ENCODE measurements around the gene RAX2. TPM values are rescaled to one million over a fixed set of nuclear protein-coding genes. Genes with fewer than 3 reads are reported as not detected.

Gene RAX2
- total RNA-seq, 1 experiment from 2014 or later: not detected

DNA sequence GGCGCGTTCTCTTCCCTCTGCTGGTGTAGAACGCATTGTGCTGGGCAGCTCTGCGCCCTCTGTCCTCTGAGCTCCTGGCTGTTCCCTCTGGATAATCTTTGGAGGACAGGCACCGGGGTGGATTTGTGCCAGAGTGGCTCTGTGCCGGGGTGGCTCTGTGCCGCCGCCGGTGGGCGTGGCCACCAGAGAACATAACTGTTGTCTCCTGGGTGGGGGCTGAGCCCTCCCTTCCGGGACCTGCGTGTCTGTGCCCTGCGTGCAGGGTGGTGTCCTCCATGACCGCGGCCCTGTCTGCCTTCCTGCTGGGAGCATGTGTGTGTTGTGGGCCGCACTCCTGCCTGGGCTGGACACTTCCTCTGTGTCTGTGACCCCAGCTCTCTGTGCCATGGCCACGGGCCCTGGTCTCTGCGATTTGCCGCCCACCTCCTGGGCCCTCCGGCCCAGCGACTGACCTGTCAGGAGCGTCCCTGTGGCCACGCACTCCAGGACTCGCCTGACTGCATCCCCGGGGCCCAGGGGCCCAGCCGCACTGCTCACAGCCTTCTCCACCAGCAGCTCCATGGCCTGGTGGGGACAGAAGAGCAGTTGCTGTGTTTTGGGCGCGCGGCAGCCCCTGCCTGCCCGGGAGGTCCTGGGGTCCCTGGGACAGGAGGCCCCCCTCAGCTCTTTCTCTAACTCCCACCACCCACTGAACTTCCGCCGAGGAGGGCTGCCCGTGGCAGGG, 36.6 kb upstream of the RAX2 start:
- Histone ChIP-seq H3K9me2 (ENCODE audit: insufficient read depth) (no peaks in the 10 kb centered on the region), H3K36me3 (ENCODE audit: control insufficient read depth in 1 of 2, insufficient read depth in 2 of 2, low read length in 2 of 2) (no peaks in the 10 kb centered on the region), H3K4me1 (ENCODE audit: control insufficient read depth in 1 of 2, insufficient read depth in 2 of 2, low read length in 2 of 2) (no peaks in the 10 kb centered on the region), H3K27ac (ENCODE audit: low read depth, low read length) (no peak overlapping the region; the same call in 1 of the 2 replicates), H3K4me2 (ENCODE audit: low read length) (no peak overlapping the region), H4K20me1 (ENCODE audit: insufficient read depth) (no peaks in the 10 kb centered on the region), H3K79me2 (ENCODE audit: insufficient read depth, low read length) (no peaks in the 10 kb centered on the region), H3K9me3 (ENCODE audit: control insufficient read depth in 1 of 2, insufficient read depth in 1 of 2, low read depth in 1 of 2, low read length in 2 of 2) (peaks cover 0 to 5% of the 10 kb centered on the region in 2 experiments; a peak in 2 of 4 replicates), H3K27me3 (ENCODE audit: insufficient read depth, low read length) (no peaks in the 10 kb centered on the region), H3K9ac (ENCODE audit: low read length) (no peak overlapping the region), H3K4me3 (replicated peaks in 1 of 2; ENCODE audit: low read depth in 1 of 2, low read length in 2 of 2) (no peak overlapping the region), H2AFZ (ENCODE audit: low read depth, low read length, poor library complexity, severe bottlenecking) (no peak overlapping the region)
- CTCF ChIA-PET: no interaction called here
- no TSS peak for BruUV-seq (replicated peaks)
- POLR2A ChIA-PET: no interaction called here
- ATAC-seq (no peak), DNase-seq (ENCODE audit: low read depth, low spot score) (no peak)
- RAD21 ChIA-PET (ENCODE audit: low non-redundant PET in 1 of 2, low total read pairs in 2 of 2, uncharacterized antibody in 2 of 2, unreplicated experiment in 2 of 2): no interaction called here
- intact Hi-C loops (cut with micrococcal nuclease): no loop called here
- no peak for TF ChIP-seq ZBTB33 (IDR thresholded peaks at IDR 0.05; ENCODE audit: extremely low read depth, insufficient replicate concordance, low read length)
- TF ChIP-seq, protein P1, sequence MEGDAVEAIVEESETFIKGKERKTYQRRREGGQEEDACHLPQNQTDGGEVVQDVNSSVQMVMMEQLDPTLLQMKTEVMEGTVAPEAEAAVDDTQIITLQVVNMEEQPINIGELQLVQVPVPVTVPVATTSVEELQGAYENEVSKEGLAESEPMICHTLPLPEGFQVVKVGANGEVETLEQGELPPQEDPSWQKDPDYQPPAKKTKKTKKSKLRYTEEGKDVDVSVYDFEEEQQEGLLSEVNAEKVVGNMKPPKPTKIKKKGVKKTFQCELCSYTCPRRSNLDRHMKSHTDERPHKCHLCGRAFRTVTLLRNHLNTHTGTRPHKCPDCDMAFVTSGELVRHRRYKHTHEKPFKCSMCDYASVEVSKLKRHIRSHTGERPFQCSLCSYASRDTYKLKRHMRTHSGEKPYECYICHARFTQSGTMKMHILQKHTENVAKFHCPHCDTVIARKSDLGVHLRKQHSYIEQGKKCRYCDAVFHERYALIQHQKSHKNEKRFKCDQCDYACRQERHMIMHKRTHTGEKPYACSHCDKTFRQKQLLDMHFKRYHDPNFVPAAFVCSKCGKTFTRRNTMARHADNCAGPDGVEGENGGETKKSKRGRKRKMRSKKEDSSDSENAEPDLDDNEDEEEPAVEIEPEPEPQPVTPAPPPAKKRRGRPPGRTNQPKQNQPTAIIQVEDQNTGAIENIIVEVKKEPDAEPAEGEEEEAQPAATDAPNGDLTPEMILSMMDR (IDR thresholded peaks at IDR 0.05 in 2 of 3, conservative IDR thresholded peaks at IDR 0.05 in 1 of 3; ENCODE audit: borderline replicate concordance in 1 of 3, insufficient read depth in 1 of 3, low read depth in 2 of 3, low read length in 2 of 3): no peak
- TF ChIP-seq FOSL1 (IDR thresholded peaks at IDR 0.05; ENCODE audit: low read depth): no peak
- TF ChIP-seq, protein P2, sequence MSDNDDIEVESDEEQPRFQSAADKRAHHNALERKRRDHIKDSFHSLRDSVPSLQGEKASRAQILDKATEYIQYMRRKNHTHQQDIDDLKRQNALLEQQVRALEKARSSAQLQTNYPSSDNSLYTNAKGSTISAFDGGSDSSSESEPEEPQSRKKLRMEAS (IDR thresholded peaks at IDR 0.05): no peak
- TF ChIP-seq POLR2AphosphoS5 (IDR thresholded peaks at IDR 0.05; ENCODE audit: low read depth, low read length): no peak
- no peak for TF ChIP-seq RAD21 (IDR thresholded peaks at IDR 0.05; ENCODE audit: low read depth)

Measured in HCT116 (cell line).